Activated naive CD4-positive, alpha-beta T cell treated with anti-CD3 and anti-CD28 coated beads, Interleukin-2, amount 10 ng/mL, durations not matched to agents 5 hours and 36 hours (primary cell): ENCODE data around the gene FOXA2. TPM values are rescaled to one million over a fixed set of nuclear protein-coding genes. Genes with fewer than 3 reads are reported as not detected.

Experiments used
- total RNA-seq, 2 experiments: library from RNA; stranded (reverse); gene quantifications; one replicate each; pipeline ENCODE4 v1.2.3, GENCODE V29; 2021

The FOXA2 gene
- total RNA-seq = not detected

DNA sequence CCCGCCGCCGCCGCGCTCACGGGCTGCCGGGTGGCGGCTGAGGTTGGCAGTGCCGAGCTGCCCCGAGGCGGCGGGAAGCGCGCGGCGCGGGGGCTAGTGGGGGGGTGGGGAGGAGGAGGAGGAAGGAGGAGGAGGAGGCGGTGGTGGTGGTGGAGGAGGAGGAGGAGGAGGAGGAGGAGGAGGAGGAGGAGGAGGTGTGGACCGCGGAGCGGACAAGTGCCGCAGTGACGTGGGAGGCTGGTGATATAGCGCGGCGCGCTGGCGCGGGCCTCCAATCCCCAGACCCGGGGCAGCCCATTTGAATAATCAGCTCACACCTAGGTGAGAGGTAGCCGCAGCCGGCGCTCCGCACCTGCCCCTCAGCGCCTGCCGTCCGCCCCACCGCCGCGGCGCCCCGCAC lies at the start of gene FOXA2:
TSS of gene FOXA2 (minus strand) at position 51 of the 400 bp plus-strand sequence. CDS start 294 bp downstream, outside the sequence.

